GM12891 (cell line): Measurements from ENCODE around the gene EGF.

Experiments used
- DNase-seq: peaks from one replicate; pipeline ENCODE4 v3.0.0; 2011; ENCODE audit warnings: low spot score; ENCODE audit not compliant: insufficient read length
- FAIRE-seq: peaks from 2 replicates; lab custom pipeline; 2011; peaks lifted over from hg19 to GRCh38; lab: Jason Lieb, UNC
- PAX5 ChIP-seq: IDR thresholded peaks from 2 replicates; pipeline ENCODE4 v1.6.1; 2011; ENCODE audit warnings: low read length, moderate library complexity, mild to moderate bottlenecking; ENCODE audit not compliant: insufficient read depth, severe bottlenecking
- POLR2A ChIP-seq: IDR thresholded peaks from 2 replicates; pipeline ENCODE4 v1.6.1; 2011; ENCODE audit warnings: low read depth, low read length, control low read depth
- POLR2AphosphoS5 ChIP-seq: IDR thresholded peaks from 2 replicates; pipeline ENCODE4 v1.6.1; 2011; ENCODE audit warnings: low read depth, low read length, control low read depth
- POU2F2 ChIP-seq: IDR thresholded peaks from 2 replicates; pipeline ENCODE4 v1.6.1; 2011; ENCODE audit warnings: low read depth, mild to moderate bottlenecking, control low read depth, low read length, moderate library complexity
- SPI1 ChIP-seq: IDR thresholded peaks from 2 replicates; pipeline ENCODE4 v1.6.1; 2011; ENCODE audit warnings: low read depth, low read length, control low read depth
- TAF1 ChIP-seq: IDR thresholded peaks from 2 replicates; pipeline ENCODE4 v1.6.1; 2011; ENCODE audit warnings: low read depth, low read length, control low read depth

The EGF gene

GRCh38 chr4:109959195-109959594, 46.5 kb downstream of the EGF start:
- TF ChIP-seq POLR2A (no peak), POLR2AphosphoS5 (no peak), PAX5 (no peak), POU2F2 (no peak), TAF1 (no peak), SPI1 (no peak)
- DNase-seq (no peak), FAIRE-seq (no peak)

GRCh38 chr4:109962401-109962800, 49.7 kb downstream of the EGF start:
- TF ChIP-seq POLR2A (no peak), SPI1 (no peak), TAF1 (no peak), POLR2AphosphoS5 (no peak), PAX5 (no peak), POU2F2 (no peak)
- DNase-seq (no peak), FAIRE-seq (no peak)

GRCh38 chr4:109966891-109967481, 54.3 kb downstream of the EGF start:
- FAIRE-seq (no peak), DNase-seq (no peak)
- TF ChIP-seq POLR2A (no peak), POU2F2 (no peak), SPI1 (no peak), POLR2AphosphoS5 (no peak), PAX5 (no peak), TAF1 (no peak)

DNA sequence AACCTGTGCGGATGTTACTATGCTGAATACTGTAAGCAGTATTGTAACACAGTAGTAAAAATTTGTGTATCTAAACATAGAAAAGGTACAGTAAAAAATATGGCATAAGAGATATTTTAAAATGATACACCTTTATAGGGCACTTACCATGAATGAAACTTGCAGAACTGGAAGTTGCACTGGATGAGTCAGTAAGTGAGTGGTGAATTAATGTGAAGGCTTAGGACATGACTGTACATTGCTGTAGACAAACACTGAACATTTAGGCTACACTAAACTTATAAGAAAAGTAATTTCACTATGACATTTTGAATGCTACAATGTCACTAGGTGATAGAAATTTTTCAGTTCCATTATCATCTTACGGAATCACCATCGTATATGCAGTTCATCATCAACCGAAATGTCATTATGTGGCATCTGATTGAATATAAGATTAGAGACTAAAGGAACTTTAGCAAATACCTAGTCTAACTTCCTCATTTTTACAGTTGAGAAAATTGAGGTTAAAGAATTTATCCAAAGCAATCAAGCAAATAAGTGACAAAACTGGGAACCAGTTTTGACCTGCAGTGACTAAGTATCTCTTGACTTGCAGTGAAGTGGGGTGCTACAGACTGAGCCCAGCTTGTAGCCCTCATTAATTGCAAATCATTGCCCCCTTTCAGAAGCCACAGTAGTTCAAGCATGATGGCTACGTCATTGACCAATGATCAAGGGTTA, 55.3 kb downstream of the EGF start:
- DNase-seq (no peak), FAIRE-seq (no peak)
- no peak for TF ChIP-seq POU2F2
- no peak for TF ChIP-seq TAF1
- no peak for TF ChIP-seq POLR2AphosphoS5
- no peak for TF ChIP-seq SPI1
- no peak for TF ChIP-seq PAX5
- TF ChIP-seq POLR2A, result no peak

GRCh38 chr4:109969087-109969486, 56.4 kb downstream of the EGF start:
- FAIRE-seq (no peak), DNase-seq (no peak)
- TF ChIP-seq POU2F2 (no peak), POLR2AphosphoS5 (no peak), TAF1 (no peak), POLR2A (no peak), SPI1 (no peak), PAX5 (no peak)

DNA sequence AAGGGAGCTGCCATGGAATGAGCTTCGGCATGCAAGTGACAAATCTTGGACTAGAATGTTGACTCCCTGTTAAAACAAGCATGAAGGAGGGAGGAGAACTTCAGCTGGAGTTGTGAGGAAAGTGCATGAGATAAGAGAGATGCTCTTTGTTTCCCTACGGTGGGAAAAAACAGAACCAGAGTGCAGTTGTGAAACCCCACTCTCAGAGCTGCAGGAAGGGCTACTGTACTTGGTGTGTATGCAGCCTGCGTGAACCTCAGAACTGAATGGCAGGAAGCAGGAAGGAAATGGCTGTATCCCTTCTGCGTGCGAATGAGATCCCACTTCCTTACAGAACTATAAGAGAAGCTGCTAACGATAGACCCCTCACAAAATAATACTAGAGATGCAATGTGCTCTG, 57.2 kb downstream of the EGF start:
- no peak for FAIRE-seq
- DNase-seq, result no peak
- TF ChIP-seq POU2F2, result no peak
- no peak for TF ChIP-seq POLR2A
- no peak for TF ChIP-seq POLR2AphosphoS5
- no peak for TF ChIP-seq PAX5
- no peak for TF ChIP-seq TAF1
- no peak for TF ChIP-seq SPI1

GRCh38 chr4:109972786-109973528, 60.3 kb downstream of the EGF start:
- FAIRE-seq, result no peak
- TF ChIP-seq SPI1 (no peak), POLR2AphosphoS5 (no peak), POU2F2 (no peak), TAF1 (no peak), PAX5 (no peak), POLR2A (no peak)
- DNase-seq, result no peak

GRCh38 chr4:109973529-109973905, 60.8 kb downstream of the EGF start:
- TF ChIP-seq SPI1, result no peak
- no peak for TF ChIP-seq POU2F2
- TF ChIP-seq PAX5, result no peak
- TF ChIP-seq POLR2A, result no peak
- TF ChIP-seq TAF1, result no peak
- TF ChIP-seq POLR2AphosphoS5, result no peak
- DNase-seq (no peak), FAIRE-seq (no peak)

- no peak for DNase-seq
- TF ChIP-seq TAF1, result no peak
- no peak for TF ChIP-seq POLR2AphosphoS5
- TF ChIP-seq SPI1, result no peak
- TF ChIP-seq POU2F2, result no peak
- no peak for TF ChIP-seq POLR2A
- no peak for TF ChIP-seq PAX5
- no peak for FAIRE-seq
Measured at GRCh38 chr4:109976189-109976588, 63.5 kb downstream of the EGF start.
